GM21619 (cell line): ENCODE results near the gene PCNX2.
"Not testable (repeated sequence)": the region's sequence is repeated elsewhere in the genome, so short reads cannot be mapped to it uniquely, and the experiment has no call there.

Experiments used
- ATAC-seq: cut with Tn5 transposase; IDR thresholded peaks from one replicate; pipeline ENCODE4 v1.9.1; 2021; ENCODE audit not compliant: unreplicated experiment

PCNX2 gene

GRCh38 chr1:233019083-233019482, 276.4 kb downstream of the PCNX2 start:
- no peak for ATAC-seq

GRCh38 chr1:233016798-233017197, 278.7 kb downstream of the PCNX2 start:
- ATAC-seq, result no peak

GRCh38 chr1:233015965-233016364, 279.6 kb downstream of the PCNX2 start:
- no peak for ATAC-seq

- no peak for ATAC-seq
These were observed 283.5 kb downstream of the PCNX2 start for GRCh38 chr1:233012021-233012420.

- ATAC-seq, result no peak
These were observed 285.4 kb downstream of the PCNX2 start for GRCh38 chr1:233010146-233010545.

GRCh38 chr1:233006541-233006973, 289.0 kb downstream of the PCNX2 start:
- ATAC-seq, result no peak

- ATAC-seq, result no peak
These were observed 289.4 kb downstream of the PCNX2 start for GRCh38 chr1:233006108-233006507.

- ATAC-seq, result no peak
These were observed 289.8 kb downstream of the PCNX2 start for GRCh38 chr1:233005703-233006102.

- ATAC-seq, result no peak
These were observed 290.4 kb downstream of the PCNX2 start for GRCh38 chr1:233005156-233005555.

- no peak for ATAC-seq
These were observed 291.1 kb downstream of the PCNX2 start for GRCh38 chr1:233004451-233004850.

GRCh38 chr1:233003638-233004037, 291.9 kb downstream of the PCNX2 start:
- not testable (repeated sequence) for ATAC-seq

GRCh38 chr1:232999956-233000625, 295.4 kb downstream of the PCNX2 start:
- ATAC-seq, result no peak

- no peak for ATAC-seq
These were observed 296.9 kb downstream of the PCNX2 start for GRCh38 chr1:232998646-232999045.

- no peak for ATAC-seq
These were observed 297.4 kb downstream of the PCNX2 start for GRCh38 chr1:232998138-232998537.

GRCh38 chr1:232996143-232996542, 299.4 kb downstream of the PCNX2 start:
- no peak for ATAC-seq

- ATAC-seq, result no peak
These were observed 300.3 kb downstream of the PCNX2 start for GRCh38 chr1:232995189-232995588.

- ATAC-seq, result no peak
These were observed 302.0 kb downstream of the PCNX2 start for GRCh38 chr1:232993555-232993954.

GRCh38 chr1:232992227-232992626, 303.3 kb downstream of the PCNX2 start:
- ATAC-seq, result no peak

GRCh38 chr1:232991238-232991637, 304.3 kb downstream of the PCNX2 start:
- no peak for ATAC-seq

GRCh38 chr1:232990176-232991128, 305.1 kb downstream of the PCNX2 start:
- ATAC-seq, result no peak

GRCh38 chr1:232988572-232989040, 306.9 kb downstream of the PCNX2 start:
- no peak for ATAC-seq

- no peak for ATAC-seq
These were observed 307.8 kb downstream of the PCNX2 start for GRCh38 chr1:232987774-232988140.
